ENCODE data around the gene GARIN1A.
A peak's percentile ranks its signal among the peaks of the same experiment; 100 is the strongest.
"Not testable (repeated sequence)": the region's sequence is repeated elsewhere in the genome, so short reads cannot be mapped to it uniquely, and the experiment has no call there.

The GARIN1A gene

DNA sequence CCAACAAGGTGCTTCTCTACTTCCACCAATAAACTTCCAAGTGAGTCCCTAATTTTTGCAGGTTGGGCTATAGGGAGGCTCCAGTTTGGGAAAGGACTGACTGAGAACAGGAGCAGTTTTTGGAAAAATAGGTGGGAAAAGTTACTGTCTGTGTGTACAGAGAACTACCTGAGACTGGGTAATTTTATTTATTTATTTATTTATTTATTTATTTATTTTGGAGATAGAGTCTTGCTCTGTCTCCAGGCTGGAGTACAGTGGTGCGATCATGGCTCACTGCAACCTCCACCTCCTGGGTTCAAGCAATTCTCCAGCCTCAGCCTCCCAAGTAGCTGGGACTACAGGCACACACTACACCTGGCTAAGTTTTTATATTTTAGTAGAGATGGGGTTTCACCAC lies 11.2 kb downstream of the GARIN1A start:
- DNase-seq (ENCODE audit: low read depth in 2 of 2), result not testable (repeated sequence)

DNA sequence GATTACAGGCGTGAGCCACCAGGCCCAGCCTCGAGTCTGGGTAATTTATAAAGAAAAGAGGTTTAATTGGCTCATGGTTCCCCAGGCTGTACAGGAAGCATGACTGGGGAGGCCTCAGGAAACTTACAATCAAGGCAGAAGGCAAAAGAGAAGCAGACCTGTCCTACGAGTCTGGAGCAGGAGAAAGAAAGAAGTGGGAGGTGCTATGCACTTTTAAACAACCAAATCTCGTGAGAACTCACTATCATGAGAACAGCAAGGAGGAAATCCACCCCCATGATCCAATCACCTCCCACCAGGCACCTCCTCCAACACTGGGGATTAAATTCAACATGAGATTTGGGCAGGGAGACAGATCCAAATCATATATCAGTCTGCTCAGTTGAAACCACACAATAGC lies 11.6 kb downstream of the GARIN1A start:
- DNase-seq (ENCODE audit: low read depth in 2 of 2), result not testable (repeated sequence)

DNA sequence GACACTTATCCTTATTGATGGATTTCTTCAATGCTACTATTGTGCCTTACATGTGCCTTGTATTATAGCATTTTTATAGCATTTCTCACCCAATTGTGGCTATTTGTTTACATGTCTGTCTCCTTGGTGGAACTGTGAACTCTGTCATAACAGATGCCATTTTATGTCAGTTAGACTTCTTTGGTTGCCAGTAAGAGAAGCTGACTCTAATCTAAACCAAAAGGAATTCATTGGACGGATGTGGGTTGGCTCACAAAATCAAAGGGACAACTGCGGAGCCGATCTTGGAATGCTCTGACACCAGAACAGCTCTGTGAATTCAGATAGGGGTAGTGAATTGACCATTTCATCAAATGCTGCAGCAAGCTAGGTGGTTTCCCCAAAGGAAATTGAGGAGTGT lies 15.0 kb downstream of the GARIN1A start:
- DNase-seq (ENCODE audit: low read depth in 2 of 2), result no peak

DNA sequence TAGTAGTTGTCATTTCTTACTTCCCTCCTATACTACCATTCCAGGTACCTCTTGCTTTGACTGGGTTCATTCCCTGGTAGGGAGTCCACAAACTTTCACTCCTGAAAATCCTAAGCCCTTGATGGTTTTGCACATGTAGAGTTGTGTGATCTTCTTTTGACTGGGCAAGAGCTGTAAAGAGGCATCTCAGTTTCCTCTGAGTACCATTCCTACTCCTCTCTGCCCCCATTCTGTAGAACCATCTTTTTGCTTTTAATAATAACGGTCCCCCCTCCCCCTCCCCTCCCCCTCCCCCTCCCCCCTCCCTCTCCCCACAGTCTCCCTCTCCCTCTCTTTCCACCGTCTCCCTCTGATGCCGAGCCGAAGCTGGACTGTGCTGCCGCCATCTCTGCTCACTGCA lies 16.4 kb downstream of the GARIN1A start:
- no peak for DNase-seq (ENCODE audit: low read depth in 2 of 2)

DNA sequence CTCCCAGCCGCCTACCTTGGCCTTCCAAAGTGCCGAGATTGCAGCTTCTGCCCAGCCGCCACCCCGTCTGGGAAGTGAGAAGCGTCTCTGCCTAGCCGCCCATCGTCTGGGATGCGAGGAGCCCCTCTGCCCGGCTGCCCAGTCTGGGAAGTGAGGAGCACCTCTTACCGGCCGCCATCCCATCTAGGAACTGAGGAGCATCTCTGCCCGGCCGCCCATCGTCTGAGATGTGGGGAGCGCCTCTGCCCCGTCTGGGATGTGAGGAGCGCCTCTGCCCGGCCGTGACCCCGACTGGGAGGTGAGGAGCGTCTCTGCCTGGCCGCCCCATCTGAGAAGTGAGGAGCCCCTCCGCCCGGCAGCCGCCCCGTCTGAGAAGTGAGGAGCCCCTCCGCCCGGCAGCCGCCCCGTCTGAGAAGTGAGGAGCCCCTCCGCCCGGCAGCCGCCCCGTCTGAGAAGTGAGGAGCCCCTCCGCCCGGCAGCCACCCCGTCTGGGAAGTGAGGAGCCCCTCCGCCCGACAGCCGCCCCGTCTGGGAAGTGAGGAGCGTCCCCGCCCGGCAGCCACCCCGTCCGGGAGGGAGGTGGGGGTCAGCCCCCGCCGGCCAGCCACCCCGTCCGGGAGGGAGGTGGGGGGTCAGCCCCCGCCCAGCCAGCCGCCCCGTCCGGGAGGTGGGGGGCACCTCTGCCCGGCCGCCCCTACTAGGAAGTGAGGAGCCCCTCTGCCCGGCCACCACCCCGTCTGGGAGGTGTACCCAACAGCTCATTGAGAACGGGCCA lies 17.3 kb downstream of the GARIN1A start:
- DNase-seq (ENCODE audit: low read depth in 2 of 2), result not testable (repeated sequence)

DNA sequence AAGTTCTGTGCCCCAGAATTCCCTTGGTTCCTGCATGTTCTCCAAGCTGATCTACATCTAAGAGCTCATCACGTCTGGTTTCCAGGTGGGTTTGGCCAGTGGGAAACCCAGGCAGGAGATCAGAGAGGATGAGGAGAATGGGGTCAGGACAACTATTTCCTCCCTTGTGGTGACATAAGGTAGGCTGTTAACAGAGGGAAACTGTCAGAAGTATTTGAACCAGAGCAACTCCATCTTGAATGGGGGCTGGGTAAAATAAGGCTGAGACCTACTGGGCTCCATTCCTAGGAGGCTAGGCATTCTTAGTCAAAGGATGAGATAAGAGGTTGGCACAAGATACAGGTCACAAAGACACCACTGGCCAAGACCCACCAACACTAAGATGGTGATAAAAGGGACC lies 19.1 kb downstream of the GARIN1A start:
- no peak for DNase-seq (ENCODE audit: low read depth in 2 of 2)

DNA sequence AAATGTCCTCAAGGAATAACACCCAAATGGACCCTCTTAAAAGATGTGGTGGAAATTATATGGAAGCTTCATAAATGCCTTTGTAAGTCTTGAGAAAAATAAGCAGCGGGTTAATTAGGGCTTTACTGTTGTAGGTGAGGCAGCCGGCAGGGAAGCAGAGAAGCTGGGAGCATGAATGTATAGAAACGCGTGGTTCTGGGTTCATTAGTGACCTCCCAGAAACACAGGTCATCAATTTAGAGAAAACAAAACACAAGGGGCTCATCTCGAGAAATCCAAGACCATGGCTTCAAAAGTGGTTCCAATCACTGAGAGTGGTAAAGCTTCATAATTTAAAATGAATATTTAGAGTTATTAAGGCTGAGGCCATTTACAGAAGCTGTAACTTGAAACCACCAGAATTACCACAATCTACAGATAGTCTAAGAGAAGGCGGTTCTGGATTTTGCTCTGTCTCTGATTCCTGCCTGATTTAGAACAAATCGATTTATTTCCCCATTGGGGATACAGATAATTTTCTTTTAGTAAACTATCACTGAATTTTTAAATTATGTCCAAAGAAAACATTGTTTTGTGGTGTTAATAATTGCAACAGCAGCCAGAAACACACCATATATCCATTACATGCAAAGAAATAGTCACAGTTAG lies 20.7 kb downstream of the GARIN1A start:
- DNase-seq (ENCODE audit: low read depth in 2 of 2), result no peak

DNA sequence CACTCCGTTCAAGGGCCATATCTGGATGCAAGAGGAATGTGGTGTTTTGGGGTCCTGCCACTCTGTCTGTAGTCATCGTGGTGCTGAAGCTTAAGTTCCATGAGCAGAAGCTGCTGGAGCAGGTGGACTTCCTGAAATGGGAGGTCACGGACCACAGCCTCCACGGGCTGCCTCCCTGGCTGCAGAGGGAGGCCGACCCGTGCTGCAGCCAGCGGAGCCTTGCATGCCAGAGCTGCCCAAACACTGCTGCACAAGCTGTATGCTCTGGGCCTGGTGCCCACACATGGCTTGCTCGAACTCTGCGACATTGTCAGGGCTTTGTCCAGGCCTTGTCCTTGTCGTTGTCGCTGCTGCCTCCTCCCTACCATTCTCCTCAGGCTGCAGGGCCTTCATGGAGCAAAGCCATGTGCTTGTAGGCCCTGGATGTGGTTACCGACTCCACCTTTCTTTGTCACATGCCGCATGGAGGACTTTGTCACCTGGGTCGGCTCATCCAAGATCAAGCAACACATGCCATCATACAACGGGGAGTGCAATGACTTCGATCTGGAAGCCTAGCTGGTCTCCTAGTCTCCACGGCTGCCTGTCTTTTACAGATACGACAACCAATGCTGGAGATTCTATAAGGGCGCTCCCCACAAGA lies 21.4 kb downstream of the GARIN1A start:
- DNase-seq (ENCODE audit: low read depth in 2 of 2), result no peak

DNA sequence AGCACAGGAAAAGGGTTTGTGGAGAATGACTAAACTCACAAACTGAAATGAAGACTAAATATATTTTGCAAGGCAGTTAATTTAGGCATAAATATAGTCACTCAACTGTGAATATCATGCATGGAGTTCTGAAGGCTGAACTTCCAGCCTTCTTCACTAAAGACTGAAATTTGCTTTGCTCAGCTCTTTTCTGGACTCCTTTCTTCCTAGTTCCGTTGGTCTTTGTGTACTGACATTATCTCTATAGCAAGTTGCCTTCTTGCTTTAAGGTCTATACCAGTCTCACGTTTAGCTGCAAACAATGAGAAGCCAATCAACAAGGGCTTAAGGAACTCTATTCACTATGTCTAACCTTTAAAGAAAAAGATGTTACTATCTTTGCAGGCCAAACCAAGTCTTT lies 22.6 kb downstream of the GARIN1A start:
- DNase-seq (ENCODE audit: low read depth in 2 of 2), result no peak

DNA sequence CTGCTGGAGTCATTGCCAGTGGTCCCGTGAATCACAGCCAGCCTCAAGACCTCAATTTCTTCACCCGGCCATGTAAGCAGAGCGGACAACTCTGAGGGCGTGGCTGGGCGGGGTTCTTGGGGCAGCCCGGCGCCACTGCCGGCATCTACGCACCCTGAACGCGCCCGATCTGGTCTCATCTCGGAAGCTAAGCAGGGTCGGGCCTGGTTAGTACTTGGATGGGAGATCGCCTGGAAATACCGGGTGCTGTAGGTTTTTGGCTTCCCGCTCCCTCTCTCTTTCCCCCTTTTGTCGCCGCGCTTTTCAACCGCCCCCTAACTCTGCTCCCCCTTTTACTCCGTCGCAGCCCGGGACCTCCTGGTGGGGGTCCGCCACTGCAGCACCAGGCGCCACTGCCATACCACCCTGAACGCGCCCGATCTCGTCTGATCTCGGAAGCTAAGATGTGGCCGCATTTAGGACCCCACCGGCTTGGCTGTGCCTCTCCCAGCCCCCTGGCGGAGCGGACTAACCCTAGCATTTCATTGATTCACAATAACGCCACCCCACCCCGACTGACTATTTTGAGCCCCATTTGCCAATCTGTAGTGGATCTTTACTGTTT lies 25.3 kb downstream of the GARIN1A start:
- DNase-seq (ENCODE audit: low read depth in 2 of 2), result peak; percentile 11 to 58

DNA sequence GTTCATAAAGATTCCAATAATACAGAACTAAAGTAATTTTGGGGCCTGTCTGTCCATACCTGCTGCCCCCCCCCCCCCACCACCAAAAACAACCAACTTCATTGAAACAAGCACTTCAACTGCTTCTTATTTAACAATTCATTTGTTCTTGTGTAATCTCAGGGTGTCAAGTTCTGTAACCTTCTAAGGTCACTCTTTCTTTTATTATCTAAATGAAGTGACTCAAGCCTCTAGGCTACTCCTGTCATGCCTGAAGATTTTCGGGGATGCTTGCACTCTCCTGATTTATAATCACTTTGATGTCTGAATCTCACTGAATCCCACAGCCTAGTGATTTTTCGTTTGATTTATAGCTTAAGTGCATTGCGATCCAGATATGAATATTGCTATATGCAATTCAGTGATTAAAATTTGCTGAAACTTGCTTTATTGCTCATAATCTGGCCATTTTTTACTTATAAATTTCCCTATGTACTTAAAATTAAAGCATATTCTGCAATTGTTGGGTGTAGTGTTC lies 27.2 kb downstream of the GARIN1A start:
- DNase-seq (ENCODE audit: low read depth in 2 of 2), result no peak

DNA sequence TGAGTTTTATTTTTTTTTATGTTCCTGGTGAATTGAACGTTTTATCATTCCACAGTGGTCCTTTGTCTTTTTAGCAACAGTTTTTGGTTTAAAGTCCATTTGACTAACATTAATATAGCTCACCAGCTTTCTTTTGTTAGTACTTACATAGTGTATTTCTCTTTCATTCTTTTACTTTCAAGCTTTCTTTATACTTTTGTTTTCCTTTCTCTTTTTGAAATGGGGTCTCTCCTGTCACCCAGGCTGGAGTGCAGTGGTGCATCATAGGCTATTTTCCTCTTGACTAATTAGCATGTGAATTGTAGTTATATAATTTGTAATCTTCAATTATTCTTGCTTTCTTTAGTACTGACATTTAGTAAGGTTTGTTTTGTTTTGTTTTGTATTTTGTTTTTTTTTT lies 27.8 kb downstream of the GARIN1A start:
- DNase-seq (ENCODE audit: low read depth in 2 of 2), result no peak

DNA sequence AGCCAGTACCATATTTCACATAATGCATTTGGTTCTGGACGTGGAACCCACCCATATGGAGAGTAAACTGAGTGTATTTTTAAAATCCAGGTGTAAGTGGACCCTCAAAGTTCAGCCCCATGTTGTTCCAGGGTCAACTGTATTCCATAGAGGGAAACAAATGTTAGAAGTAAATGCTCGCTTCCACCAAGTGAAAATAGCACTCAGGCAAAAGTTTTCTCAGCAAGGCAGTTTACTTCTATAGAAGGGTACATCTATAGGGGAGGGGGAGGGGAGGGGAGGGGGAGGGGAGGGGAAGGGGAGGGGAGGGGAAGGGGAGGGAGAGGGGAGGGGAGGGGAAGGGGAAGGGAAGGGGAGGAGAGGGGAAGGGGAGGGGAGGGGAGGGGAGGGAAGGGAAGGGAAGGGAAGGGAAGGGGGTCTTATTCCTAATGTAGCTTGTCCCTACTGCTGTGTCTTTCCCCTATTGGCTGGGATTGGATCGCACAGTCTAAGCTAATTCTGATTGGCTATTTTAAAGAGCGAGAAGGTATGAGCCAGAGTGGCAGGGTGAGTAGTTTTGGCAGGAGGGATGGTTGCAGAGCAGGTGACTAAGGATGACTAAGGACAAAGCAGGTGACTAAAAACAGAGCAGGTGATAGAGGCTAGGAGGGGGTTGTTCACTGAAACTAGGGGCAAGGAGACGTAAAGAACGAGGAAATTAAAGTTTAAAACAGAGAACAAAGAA lies 29.1 kb downstream of the GARIN1A start:
- DNase-seq (ENCODE audit: low read depth in 2 of 2), result no peak

DNA sequence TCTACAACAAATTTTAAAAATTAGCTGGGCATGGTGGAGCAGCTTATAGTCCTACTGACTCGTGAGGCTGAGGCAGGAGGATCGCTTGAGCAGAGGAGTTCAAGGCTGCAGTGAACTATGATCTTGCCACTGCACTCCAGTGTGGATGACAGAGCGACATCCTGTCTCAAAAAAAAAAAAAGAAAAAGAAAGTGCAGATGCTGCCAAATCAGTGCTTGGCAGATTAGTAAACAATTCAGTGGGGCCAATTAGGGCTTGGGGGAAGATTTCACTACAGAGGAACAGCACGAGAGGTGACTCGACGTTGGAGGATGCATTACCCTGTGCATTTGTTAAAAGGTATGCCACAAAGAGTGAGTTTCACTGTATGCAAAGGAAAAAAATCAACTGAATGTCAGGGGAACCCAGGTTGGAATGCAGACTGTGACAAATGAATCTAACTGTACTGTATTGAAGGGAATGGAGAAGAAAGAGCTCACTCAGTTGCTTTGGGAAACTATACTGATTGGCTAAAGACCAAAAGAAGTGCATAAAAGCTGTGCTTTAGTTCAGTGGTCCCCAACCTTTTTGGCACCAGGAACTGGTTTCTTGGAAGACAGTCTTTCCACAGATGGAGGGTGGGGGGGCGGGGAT lies 31.6 kb downstream of the GARIN1A start:
- DNase-seq (ENCODE audit: low read depth in 2 of 2), result no peak

DNA sequence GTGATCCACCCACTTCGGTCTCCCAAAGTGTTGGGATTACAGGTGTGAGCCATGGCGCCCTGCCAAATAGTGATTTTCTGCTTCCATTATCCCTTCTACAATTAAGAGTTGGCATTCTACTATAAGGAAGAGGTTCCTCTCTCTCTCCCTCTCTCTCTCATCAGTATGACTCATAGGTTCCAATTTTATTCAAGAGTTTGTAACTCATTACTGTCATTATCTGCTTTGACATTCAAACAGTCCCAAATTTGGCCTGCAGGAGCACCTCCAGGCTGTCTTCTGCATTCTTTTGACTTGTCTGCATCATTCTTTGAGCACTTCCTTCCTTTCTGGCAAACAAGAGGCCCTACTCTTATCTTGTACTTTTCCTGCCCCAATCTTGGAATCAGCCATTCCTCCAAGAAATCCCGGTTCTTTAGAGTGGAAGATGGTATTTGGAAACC lies 33.8 kb downstream of the GARIN1A start:
- no peak for DNase-seq (ENCODE audit: low read depth in 2 of 2)

DNA sequence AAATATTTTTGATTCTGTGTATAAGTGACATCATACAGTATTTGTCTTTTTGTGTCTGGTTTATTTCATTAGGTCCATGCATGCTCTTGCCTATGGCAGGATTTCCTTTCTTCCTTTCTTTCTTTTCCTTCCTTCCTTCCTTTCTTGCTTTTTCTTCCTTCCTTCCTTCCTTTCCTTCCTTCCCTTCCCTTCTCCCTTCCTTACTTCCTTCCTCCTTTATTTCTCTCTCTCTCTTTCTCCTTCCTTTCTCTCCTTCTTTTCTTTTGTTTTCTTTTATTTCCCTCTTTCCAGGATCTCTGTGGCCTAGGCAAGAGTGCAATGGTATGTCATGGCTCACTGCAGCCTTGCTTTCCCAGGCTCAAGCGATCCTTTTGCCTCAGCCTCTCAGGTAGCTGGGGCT lies 35.7 kb downstream of the GARIN1A start:
- no peak for DNase-seq (ENCODE audit: low read depth in 2 of 2)

DNA sequence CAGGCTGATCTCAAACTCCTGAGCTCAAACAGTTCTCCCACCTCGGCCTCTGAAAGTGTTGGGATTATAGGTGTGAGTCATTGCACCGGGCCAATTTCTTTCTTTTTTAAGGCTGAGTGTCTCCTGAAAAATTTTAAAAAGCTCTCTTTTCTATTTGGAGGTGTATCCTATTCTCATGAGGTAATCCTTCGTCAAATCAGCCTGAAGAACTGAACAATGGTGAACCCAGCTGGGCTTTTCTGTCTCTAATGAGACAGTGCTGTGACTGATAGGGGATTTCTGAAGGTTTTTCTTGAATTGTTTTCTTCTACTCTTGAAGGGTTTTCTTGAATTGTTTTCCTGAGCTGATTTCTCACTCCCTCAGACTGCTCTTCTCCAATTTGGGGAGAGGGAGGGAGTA lies 36.1 kb downstream of the GARIN1A start:
- no peak for DNase-seq (ENCODE audit: low read depth in 2 of 2)

DNA sequence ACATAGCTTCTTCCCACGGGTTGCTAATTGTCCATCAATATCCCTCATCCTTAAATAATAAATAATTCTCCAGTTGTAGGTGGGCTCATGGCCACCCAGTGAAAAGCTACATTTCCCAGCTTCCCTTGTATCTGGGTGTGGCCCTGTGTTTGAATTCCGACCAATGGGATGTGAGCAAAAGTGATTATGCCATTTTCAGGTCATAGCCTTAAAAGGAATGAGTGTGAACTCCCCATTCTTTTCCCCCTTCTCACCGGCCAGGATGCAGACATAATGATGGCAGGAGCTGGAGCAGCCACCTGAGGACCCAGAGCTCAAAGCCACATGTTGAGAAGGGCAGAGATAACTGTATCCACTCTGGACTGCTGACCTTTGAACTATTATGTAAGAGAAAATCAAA lies 36.7 kb downstream of the GARIN1A start:
- no peak for DNase-seq (ENCODE audit: low read depth in 2 of 2)

DNA sequence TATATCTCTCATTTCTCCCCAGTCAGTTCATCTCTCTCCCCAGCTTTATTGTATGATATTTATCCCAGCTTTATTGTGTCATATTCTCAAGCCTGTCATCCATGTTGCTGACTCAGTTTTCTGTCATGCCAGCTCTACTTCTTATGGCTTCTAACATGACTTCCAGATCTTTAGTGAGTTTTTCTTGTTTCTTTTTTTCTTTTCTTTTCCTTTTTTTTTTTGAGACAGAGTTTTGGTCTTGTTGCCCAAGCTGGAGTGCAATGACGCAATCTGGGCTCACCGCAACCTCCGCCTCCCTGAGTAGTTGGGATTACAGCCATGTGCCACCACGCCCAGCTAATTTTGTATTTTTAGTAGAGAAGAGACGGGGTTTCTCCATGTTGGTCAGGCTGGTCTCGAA lies 38.4 kb downstream of the GARIN1A start:
- DNase-seq (ENCODE audit: low read depth in 2 of 2), result no peak

DNA sequence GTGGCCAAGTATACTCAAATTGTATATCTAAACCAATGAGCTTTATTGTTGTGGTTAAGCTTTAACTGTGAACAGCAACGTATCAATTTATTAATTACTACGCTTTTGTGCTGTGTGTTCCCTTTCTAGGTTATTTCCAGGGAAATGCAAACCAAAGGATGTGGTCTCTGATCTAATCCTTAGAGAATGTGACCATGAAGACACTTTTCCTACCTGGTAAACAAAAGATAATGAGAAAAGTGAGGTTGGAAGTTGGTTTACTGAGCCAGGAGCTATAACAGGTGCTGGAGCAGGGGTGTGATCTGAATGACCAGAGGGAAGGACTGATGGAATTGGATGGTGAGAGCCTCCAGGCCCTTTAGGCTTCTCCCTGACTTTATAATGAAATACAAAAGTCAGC lies 41.7 kb downstream of the GARIN1A start:
- no peak for DNase-seq (ENCODE audit: low read depth in 2 of 2)
